Esophagus muscularis mucosa (tissue), 4 donors: ENCODE results near the gene DDX31.
"Not testable (repeated sequence)": the region's sequence is repeated elsewhere in the genome, so short reads cannot be mapped to it uniquely, and the experiment has no call there.

Source experiments
- EP300 ChIP-seq: sonication (generic); formaldehyde crosslinking; IDR thresholded peaks from one replicate; pipeline ENCODE4 v1.6.1; 2017; ENCODE audit warnings: antibody characterized with exemption
- POLR2A ChIP-seq: fragments of 450-650 bp; IDR thresholded peaks from one replicate; pipeline ENCODE4 v1.6.1; 2017; ENCODE audit warnings: antibody characterized with exemption, moderate library complexity, mild to moderate bottlenecking, low read depth
- TF ChIP-seq, protein P1 (sequence below), 3 experiments: fragments of 200-600 bp in 2 of 3; fragments of 450-650 bp in 1 of 3; sonication (generic) in 2 of 3; IDR thresholded peaks; one replicate each; pipeline ENCODE4 v1.5.1; 2017 to 2019; ENCODE audit warnings: antibody characterized with exemption in 3 of 3, mild to moderate bottlenecking in 2 of 3, moderate library complexity in 1 of 3

DNA sequence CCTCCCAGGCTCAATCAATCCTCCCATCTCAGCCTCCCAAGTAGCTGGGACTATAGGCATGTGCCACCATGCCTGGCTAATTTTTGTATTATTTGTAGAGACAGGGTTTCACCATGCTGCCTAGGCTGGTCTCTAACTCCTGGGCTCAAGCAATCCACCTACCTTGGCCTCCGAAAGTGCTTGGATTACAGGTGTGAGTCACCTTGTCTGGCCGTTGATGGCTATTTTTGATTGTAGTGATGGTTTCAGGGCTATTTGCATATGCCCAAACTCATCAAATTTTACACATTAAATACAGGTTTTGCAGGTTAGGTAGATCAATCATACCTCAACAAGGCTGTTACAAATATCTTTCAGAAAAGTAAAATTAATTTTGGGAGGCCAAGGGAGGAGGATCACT, 101.0 kb downstream of the DDX31 start:
- TF ChIP-seq EP300, POLR2A: not testable (repeated sequence)
- TF ChIP-seq, protein P1, sequence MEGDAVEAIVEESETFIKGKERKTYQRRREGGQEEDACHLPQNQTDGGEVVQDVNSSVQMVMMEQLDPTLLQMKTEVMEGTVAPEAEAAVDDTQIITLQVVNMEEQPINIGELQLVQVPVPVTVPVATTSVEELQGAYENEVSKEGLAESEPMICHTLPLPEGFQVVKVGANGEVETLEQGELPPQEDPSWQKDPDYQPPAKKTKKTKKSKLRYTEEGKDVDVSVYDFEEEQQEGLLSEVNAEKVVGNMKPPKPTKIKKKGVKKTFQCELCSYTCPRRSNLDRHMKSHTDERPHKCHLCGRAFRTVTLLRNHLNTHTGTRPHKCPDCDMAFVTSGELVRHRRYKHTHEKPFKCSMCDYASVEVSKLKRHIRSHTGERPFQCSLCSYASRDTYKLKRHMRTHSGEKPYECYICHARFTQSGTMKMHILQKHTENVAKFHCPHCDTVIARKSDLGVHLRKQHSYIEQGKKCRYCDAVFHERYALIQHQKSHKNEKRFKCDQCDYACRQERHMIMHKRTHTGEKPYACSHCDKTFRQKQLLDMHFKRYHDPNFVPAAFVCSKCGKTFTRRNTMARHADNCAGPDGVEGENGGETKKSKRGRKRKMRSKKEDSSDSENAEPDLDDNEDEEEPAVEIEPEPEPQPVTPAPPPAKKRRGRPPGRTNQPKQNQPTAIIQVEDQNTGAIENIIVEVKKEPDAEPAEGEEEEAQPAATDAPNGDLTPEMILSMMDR (IDR thresholded peaks at IDR 0.05): not testable (repeated sequence)
